Fibroblast of skin of right quadriceps (primary cell): Measurements from ENCODE around the gene HSP90B1.

Source experiments
- DNase-seq: peaks from one replicate; pipeline ENCODE4 v3.0.0-alpha.2; 2013

HSP90B1 gene

GRCh38 chr12:103986829-103987228 is 56.6 kb downstream of the HSP90B1 start:
- peak; percentile 32 for DNase-seq

GRCh38 chr12:103994235-103994634 is 64.0 kb downstream of the HSP90B1 start:
- DNase-seq: no peak

- DNase-seq: no peak
Measured at GRCh38 chr12:103996595-103996994, 66.4 kb downstream of the HSP90B1 start.

- DNase-seq: no peak
Measured at GRCh38 chr12:103997286-103997900, 67.2 kb downstream of the HSP90B1 start.
